ENCODE data around the gene PANX2. TPM values are rescaled to one million over a fixed set of nuclear protein-coding genes. Genes with fewer than 3 reads are reported as not detected.

PANX2 gene
- total and polyA plus RNA-seq, 2 of the 13 experiments (the other 11 are each of a cell fraction or from before 2014, with no cell fraction given): 0.15 to 1.1 TPM

DNA sequence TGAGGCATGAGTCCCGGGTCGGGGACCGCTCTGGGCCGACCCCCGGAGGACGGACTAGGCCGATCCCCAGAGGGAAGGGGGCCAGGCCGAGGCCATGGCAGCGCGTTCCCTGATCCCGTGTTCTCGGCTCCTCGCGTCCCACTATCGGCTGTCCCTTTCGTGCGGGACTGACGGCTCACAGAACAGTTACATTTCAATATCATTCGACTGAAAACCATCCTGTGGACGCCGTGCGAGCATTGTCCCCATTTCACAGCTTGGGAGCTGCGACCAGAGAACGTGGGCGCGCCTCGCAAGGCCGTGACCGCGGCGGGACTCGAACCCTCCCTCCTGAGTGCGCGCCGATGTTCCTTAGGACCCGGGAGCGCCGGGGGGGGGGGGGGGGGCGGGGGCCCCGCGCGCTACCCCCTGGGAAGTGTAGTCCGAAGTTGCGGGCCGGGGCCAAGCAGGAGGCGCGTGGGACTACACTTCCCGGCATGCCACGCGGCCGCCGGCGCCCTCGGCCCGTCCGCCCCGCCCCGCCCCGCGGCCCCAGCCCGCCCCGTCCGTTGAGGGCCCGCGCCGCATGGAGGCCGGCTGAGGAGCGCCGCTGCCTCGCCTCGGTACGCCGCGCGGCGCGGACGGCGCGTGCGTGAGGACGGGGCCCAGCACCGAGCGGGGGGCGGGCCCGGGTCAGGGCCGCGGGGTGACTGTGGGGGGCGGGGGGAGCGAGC lies 15.0 kb downstream of the PANX2 start, which contains the start of gene TRABD (continued):
- TF ChIP-seq, protein P1, sequence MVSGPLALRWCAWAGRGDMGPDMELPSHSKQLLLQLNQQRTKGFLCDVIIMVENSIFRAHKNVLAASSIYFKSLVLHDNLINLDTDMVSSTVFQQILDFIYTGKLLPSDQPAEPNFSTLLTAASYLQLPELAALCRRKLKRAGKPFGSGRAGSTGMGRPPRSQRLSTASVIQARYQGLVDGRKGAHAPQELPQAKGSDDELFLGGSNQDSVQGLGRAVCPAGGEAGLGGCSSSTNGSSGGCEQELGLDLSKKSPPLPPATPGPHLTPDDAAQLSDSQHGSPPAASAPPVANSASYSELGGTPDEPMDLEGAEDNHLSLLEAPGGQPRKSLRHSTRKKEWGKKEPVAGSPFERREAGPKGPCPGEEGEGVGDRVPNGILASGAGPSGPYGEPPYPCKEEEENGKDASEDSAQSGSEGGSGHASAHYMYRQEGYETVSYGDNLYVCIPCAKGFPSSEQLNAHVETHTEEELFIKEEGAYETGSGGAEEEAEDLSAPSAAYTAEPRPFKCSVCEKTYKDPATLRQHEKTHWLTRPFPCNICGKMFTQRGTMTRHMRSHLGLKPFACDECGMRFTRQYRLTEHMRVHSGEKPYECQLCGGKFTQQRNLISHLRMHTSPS (CRISPR knock-in tag; IDR thresholded peaks at IDR 0.05; ENCODE audit: low read depth): 0 out of 2 replicates have a peak, but pooled peaks have one; percentile 22
- no peak for TF ChIP-seq NPAS2 (CRISPR knock-in tag; IDR thresholded peaks at IDR 0.05; ENCODE audit: borderline replicate concordance)
- TF ChIP-seq, protein P2, sequence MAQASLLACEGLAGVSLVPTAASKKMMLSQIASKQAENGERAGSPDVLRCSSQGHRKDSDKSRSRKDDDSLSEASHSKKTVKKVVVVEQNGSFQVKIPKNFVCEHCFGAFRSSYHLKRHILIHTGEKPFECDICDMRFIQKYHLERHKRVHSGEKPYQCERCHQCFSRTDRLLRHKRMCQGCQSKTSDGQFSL (CRISPR knock-in tag; IDR thresholded peaks at IDR 0.05): peak; percentile 97
- 0 out of 2 replicates have a peak, but pooled peaks have one; percentile 33 for TF ChIP-seq HES4 (CRISPR knock-in tag; IDR thresholded peaks at IDR 0.05; ENCODE audit: borderline replicate concordance)
- TF ChIP-seq SUZ12 (IDR thresholded peaks at IDR 0.05; ENCODE audit: low read depth, low read length): peak; percentile 40; the same call in 1 of the 2 replicates
- peak; percentile 57; the same call in 1 of the 2 replicates for TF ChIP-seq ERF (CRISPR knock-in tag; IDR thresholded peaks at IDR 0.05)
- no peak for TF ChIP-seq TBL1XR1 (IDR thresholded peaks at IDR 0.05; ENCODE audit: borderline replicate concordance, low read length, partially characterized antibody)
- TF ChIP-seq MXI1 (IDR thresholded peaks at IDR 0.05; ENCODE audit: borderline replicate concordance, low read depth, low read length): peak; percentile 41; the same call in 1 of the 3 replicates
- peak; percentile 74 for TF ChIP-seq HCFC1 (IDR thresholded peaks at IDR 0.05; ENCODE audit: low read depth, low read length)
- TF ChIP-seq, protein P3, sequence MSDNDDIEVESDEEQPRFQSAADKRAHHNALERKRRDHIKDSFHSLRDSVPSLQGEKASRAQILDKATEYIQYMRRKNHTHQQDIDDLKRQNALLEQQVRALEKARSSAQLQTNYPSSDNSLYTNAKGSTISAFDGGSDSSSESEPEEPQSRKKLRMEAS (IDR thresholded peaks at IDR 0.05): peak; percentile 63; the same call in 1 of the 2 replicates
- no peak for TF ChIP-seq ZNF441 (CRISPR knock-in tag; IDR thresholded peaks at IDR 0.05; ENCODE audit: borderline replicate concordance)
- peak in 1 of 2 experiments; percentile 49; a peak in 1 of 4 replicates for TF ChIP-seq POLR2A (IDR thresholded peaks at IDR 0.05; ENCODE audit: insufficient read depth in 1 of 2, low read depth in 2 of 2, low read length in 2 of 2)
- TF ChIP-seq ZNF431 (CRISPR knock-in tag; IDR thresholded peaks at IDR 0.05; ENCODE audit: borderline replicate concordance, low read depth): no peak
- 0 out of 2 replicates have a peak, but pooled peaks have one; percentile 17 for TF ChIP-seq IRF2 (CRISPR knock-in tag; IDR thresholded peaks at IDR 0.05)
- TF ChIP-seq ZFY (CRISPR knock-in tag; IDR thresholded peaks at IDR 0.05): peak; percentile 7; the same call in 1 of the 2 replicates
- peak; percentile 49 for TF ChIP-seq ZFX (CRISPR knock-in tag; IDR thresholded peaks at IDR 0.05; ENCODE audit: low read depth)
- TF ChIP-seq, protein P4, sequence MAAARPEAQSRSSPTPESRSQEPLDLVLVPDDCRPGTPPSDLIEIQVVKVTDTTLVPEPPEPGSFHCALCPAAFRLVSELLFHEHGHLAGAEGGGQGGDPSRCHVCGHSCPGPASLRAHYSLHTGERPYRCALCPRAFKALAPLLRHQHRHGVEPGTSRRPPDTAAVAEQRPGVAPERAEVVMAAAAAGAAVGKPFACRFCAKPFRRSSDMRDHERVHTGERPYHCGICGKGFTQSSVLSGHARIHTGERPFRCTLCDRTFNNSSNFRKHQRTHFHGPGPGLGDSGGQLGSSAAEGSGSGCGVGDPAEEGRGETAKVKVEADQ (CRISPR knock-in tag; IDR thresholded peaks at IDR 0.05; ENCODE audit: borderline replicate concordance): 0 out of 2 replicates have a peak, but pooled peaks have one; percentile 13
- peak; percentile 29; the same call in 1 of the 2 replicates for TF ChIP-seq HDAC2 (CRISPR knock-in tag; IDR thresholded peaks at IDR 0.05)
- peak; percentile 59; the same call in 1 of the 2 replicates for TF ChIP-seq ZNF468 (CRISPR knock-in tag; IDR thresholded peaks at IDR 0.05)
- peak; percentile 54; the same call in 1 of the 2 replicates for TF ChIP-seq ZNF768 (CRISPR knock-in tag; IDR thresholded peaks at IDR 0.05)
- TF ChIP-seq SETDB1 (CRISPR knock-in tag; IDR thresholded peaks at IDR 0.05; ENCODE audit: borderline replicate concordance): no peak
- TF ChIP-seq, protein P5, sequence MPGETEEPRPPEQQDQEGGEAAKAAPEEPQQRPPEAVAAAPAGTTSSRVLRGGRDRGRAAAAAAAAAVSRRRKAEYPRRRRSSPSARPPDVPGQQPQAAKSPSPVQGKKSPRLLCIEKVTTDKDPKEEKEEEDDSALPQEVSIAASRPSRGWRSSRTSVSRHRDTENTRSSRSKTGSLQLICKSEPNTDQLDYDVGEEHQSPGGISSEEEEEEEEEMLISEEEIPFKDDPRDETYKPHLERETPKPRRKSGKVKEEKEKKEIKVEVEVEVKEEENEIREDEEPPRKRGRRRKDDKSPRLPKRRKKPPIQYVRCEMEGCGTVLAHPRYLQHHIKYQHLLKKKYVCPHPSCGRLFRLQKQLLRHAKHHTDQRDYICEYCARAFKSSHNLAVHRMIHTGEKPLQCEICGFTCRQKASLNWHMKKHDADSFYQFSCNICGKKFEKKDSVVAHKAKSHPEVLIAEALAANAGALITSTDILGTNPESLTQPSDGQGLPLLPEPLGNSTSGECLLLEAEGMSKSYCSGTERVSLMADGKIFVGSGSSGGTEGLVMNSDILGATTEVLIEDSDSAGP (CRISPR knock-in tag; IDR thresholded peaks at IDR 0.05; ENCODE audit: borderline replicate concordance): peak; percentile 48; the same call in 1 of the 2 replicates
- TF ChIP-seq ZNF75D (CRISPR knock-in tag; IDR thresholded peaks at IDR 0.05; ENCODE audit: borderline replicate concordance): no peak
- no peak for TF ChIP-seq FOXA1 (IDR thresholded peaks at IDR 0.05)
- peak; percentile 12; the same call in 1 of the 2 replicates for TF ChIP-seq FOXA1 (CRISPR knock-in tag; IDR thresholded peaks at IDR 0.05)
- TF ChIP-seq KDM1A (CRISPR knock-in tag; IDR thresholded peaks at IDR 0.05): 0 out of 2 replicates have a peak, but pooled peaks have one; percentile 49
- 0 out of 2 replicates have a peak, but pooled peaks have one; percentile 12 for TF ChIP-seq FOSL2 (CRISPR knock-in tag; IDR thresholded peaks at IDR 0.05)

All from HepG2 (cell line).